Right hindlimb (tissue), 1 donor: ENCODE results near the gene OTOS.

Experiments
- DNase-seq: peaks from one replicate; pipeline ENCODE4 v3.0.0-alpha.2; 2018

The OTOS gene

GRCh38 chr2:240140511-240140910 lies at the start of gene OTOS:
TSS of gene OTOS (minus strand) at chr2:240140658. CDS start at chr2:240140326, 332 bp downstream.
- no peak for DNase-seq

DNA sequence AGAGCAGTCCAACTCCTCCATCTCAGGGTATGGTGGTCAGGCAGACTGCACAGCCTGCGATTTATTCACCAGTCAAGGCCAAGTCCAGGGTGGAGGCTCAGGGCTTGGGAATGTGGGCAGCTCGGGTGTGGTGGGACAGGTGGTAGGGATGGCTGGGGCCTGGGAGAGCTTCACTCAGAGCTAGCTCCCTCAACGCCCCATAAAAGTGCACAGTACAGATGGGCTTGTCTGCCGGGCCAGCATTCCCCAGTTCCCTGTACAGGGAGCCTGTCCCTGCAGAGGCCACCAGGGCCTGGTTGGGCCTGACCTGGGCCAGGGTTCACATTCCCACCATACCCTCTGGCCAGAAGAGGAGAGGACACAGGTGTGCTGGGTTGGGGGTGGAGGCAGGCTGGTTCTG lies 49.2 kb upstream of the OTOS start:
- DNase-seq = no peak

DNA sequence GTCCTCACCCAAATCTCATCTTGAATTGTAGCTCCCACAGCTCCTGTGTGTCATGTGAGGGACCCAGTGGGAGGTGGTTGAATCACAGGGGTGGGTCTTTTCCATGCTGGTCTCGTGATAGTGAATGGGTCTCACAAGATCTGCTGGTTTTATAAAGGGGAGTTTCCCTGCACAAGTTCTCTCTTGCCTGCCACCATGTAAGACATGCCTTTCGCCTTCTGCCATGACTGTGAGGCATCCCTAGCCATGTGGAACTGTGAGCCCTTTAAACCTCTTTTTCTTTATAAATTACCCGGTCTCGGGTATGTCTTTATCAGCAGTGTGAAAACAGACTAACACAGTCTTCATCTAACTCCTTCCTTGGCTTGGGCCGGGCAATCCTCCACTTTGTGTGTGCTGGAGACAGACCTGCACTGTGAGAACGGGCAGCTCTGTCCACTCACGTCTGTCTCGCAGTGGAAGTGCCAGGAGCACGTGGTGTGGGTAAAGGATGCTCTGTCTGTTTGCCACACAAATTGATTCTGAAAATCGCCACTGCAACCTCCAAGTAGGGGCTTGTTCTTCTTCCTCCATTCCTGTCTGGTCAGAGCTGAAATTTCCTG lies 47.6 kb upstream of the OTOS start:
- no peak for DNase-seq

DNA sequence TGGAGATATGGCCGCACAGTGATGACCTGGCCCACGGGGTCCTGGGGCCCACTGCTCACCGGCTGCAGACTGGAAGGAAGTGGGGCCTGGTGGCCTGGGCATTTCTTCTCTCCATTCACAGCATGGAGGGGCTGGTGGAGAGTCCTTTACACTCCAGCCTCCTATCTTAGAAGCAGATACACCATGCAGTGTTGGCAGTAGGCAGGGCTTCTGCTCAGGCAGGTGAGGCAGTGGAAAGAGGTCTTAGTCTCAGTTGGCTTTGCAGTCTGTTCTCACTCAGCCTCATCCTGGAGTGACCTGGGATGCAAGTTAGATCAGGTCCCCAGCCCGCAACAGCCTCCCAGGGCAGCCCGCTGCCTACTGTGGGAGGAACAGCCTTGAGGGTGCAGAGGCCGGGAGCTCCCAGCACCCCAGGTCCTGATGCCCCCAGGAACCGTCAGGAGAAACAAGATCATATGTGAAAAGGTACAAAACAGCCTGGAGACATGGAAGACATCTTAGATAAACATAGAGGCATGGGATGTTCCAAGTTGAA lies 45.8 kb upstream of the OTOS start:
- no peak for DNase-seq

DNA sequence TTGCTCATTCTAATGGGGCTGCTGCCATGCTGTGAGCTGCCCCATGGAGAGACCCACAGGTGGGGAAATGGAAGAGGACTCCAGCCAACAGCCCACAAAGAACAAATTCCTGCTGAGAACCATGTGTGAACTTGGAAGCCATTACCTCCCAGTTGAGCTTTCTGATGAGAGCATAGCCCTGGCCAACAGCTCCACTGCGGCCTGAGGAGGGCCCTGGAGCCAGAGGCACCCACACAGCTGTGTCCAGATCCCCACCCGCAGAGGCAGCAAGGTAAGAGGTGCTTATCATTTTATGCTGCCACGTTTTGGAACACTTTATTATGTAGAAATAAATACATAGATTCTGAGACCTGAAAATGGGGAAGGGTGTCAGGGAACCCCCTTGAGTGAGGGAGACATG lies 44.2 kb upstream of the OTOS start:
- no peak for DNase-seq

GRCh38 chr2:240183875-240184590 lies 43.6 kb upstream of the OTOS start:
- no peak for DNase-seq

DNA sequence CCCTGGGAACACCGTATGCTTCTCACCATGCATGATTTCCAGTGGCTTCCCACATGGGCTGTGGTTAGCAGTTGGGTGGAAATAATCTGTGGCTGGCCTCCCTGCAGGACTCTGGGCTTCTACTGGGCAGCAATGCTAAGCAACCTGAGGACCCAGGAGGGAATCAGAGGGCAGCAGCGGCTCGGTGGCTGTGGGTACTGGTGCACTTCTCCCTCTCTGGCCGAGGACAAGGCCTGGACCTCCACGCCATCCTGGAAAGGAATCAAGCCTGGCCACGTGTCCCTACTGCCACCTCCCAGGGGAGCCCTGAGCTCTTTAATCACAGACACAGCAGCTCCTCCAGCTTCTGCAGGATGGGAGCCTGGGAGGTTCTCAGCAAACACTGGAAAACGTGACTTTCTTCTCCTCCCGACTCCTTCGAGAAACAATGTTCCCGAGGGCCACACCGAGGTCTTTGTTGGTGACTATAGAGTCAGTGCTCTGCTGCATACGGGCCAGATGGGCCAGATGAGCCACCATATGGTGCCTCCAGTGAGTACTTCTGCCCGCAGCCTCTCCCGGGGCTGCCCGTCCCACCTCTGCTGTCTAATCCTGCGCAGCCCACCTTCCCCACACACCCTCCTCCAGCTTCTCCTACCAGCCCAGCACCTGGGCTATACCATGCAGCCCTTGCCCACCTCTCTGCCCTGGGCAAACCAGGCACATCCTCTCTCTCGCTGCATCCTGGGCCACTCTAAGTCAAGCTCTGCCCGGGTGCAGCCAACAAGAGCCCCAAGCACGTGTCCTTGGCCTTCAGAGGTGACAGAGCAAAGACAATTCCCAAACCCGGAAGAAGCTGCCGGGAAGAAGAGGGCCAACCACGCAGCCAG lies 42.8 kb upstream of the OTOS start:
- DNase-seq = no peak

DNA sequence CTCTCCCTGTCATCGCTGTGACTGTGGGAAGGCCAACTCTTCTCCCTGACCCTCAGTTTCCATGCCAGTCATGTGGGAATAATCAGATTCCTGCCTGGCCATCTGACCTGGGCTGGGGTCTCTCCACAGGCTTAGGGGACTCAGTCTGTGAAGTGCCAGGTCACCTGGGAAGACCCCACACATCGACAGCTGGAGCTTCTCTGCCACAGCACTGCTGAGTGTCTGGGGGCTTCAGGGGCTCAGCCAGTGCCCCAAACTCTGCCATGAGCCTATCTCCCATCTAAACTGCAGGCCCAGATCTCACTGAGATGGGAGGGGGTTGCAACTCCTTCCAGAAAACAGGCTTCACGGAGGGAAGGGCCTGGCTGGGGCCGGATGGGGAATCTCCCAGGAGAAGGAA lies 42.0 kb upstream of the OTOS start:
- DNase-seq = no peak

DNA sequence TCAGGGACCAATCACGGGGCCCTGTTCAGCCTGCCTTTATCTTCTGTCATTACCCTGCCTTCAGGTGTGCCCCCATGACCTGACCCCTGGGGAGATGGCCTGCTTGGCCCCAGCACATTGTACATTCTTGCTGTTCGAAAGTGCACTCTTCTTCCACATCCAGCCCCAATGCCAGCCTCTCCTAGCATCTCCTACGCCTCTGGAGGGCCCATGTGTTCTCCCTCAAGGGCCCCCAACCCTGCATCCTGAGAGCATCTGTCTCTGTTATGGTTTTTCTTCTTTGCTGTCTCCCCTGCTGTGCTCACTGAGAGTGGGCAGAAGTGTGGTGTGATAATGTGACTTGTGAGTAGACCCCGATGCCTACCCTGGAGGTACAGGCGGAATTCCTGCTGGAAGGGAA lies 41.5 kb upstream of the OTOS start:
- no peak for DNase-seq

DNA sequence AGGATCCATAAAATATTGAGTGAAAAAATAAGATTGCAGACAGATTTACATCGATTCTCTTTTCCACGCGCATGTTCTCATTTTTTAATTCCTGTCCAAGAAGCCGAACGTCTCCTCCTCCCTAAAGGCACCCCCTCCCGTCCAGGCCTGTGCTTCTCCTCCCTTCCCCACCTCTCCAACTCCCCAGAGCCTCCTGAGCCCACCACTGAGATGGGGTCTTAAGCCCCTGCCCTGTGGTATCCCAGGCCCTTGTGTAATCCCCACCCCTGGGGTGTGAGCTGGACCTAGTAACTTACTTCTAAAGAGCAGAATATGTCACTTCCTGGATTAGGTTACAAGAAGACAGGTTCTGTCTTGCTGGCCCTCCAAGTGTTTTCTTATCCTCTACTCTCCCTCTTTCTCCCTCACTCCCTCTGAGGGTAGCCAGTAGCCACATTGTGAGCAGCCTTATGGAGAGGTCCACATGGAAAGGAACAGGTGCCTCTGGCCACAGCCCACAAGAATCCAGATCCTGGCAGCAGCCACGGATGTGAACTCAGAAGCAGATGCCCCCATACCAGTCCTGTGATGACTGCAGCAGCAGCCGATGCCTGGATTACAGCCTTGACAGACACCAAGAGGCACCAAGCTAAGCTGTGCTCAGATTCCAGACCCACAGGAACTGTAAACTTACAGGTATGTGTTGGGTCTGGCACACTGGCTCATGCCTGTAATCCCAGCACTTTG lies 39.6 kb upstream of the OTOS start:
- no peak for DNase-seq

DNA sequence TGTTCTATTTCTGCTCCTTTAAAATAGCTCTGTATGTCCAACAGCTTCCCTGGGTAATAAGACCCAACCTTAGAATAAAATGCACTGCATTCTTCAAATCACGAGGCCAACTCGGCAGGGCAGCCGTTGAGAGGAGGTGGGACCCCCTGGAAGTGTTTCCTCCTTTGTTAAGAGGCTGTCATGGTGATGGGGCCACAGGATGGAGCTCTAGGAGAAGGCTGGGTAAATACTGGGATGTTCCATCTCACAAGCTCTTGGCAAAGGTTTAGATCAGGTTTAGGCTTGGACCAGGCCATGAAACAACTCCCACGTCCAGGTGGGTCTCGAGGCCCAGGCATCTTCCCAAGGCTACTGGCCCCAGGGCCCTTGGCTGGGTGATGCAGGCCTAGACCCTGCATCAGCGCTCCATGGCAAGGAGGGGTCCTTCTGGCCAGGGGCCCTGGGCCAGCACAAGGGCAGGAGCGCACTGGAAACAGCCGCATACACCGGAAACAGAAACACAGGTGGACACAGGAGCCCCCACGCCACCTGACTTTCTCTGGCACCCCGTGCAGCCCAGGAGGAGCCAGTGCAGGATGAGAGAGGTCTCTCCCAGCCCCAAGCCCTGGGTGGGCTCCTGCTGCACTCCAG lies 38.8 kb upstream of the OTOS start:
- DNase-seq = no peak

DNA sequence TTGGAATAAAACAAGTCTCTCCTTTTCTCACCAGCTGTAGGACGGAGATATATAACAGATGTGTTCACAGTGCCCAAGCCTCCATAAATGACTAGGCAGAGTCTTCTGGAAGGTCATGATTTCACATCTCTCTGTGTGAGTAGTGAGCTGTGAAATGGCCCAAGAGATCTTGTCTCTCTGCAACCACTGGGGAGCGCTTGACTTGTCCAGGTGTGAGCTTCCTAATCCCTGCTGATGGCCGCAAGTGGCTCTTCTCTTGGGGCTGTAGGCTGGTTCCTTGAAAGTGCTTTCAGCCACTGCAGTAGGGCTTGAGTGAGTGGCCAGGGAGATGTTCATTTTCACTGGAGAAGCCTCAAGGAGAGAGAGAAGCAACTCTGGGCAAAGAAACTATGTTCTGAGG lies 38.1 kb upstream of the OTOS start:
- no peak for DNase-seq

DNA sequence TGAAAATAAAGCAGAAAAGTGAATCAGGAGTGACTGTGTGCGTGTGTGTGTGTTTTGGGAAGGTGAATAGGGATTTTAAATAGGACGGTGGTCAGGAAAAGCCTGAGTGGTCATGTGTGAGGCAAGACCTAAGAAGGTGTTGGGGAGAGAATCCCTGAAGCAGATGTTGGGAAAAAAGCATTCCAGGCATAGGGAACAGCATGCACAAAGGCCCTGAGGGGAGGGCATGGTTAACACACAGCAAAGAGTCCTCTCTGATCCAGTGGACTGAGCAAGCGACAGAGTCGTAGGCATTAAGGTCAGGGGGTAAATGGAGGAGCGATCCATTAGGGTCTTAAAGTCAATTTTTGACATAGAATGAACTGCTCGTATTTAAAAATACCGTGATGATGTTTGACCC lies 34.0 kb upstream of the OTOS start:
- DNase-seq = no peak

GRCh38 chr2:240172071-240172895 lies 31.8 kb upstream of the OTOS start:
- DNase-seq = no peak

GRCh38 chr2:240170883-240171282 lies 30.4 kb upstream of the OTOS start:
- no peak for DNase-seq

- no peak for DNase-seq
These were observed 29.9 kb upstream of the OTOS start for GRCh38 chr2:240170354-240170735.

DNA sequence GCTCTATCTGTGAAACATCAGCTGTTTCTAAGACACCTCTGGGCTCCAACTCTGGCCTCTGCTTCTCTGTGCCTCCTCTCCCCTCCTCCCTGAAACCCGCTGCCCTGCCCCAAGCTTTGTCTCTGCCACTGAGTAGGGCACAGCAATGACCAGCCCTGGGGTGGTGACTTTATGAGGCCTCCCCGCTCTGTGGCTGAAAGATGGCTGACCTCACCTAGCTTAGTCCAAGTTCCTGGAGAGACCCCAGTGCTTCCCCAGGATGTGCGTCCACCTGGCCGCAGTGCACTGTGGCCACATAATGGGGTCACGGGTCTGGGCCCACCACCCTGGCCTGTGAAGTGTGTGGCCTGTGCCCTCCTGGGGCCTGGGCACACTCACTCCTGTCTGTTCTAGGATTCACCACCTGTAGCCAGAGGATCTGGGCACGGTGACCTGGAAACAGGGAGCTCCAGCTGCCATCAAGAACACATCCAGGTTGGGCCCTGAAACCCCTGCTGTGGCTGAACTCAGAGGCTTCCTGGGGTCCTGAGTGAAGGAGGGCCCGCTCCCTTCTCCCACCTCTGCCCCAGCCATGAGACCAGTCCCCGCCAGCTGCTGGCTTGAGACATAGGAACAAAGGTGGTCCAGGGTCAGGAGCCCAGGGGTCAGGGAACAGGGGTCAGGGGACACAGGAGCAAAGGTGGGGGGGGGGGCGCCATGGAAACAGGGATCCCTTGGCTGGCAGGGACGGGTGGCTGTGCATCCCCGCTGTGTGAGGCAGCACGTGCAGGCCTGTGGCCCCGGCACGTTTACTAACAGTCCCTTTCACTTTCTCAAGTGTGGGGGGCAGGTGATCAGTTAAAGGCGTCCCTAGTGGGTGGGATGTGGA lies 29.3 kb upstream of the OTOS start:
- no peak for DNase-seq

GRCh38 chr2:240168546-240169361 lies 28.3 kb upstream of the OTOS start:
- DNase-seq = no peak

- DNase-seq = no peak
These were observed 27.6 kb upstream of the OTOS start for GRCh38 chr2:240168041-240168440.

GRCh38 chr2:240167588-240167880 lies 27.1 kb upstream of the OTOS start:
- DNase-seq = no peak
